HL-60 (cell line): ENCODE data around the gene AKR1E2.

Source experiments
- DNase-seq, 2 experiments: peaks; one replicate each; pipeline ENCODE4 v3.0.0-alpha.2; 2010 to 2020; ENCODE audit warnings: low read depth in 1 of 2, low spot score in 1 of 2
- H3K27ac ChIP-seq: fragments of 250-450 bp; sonication (Bioruptor Pico); replicated peaks from 2 replicates; pipeline ENCODE4 v1.5.1; 2020; ENCODE audit warnings: mild to moderate bottlenecking, moderate library complexity
- H3K27me3 ChIP-seq: fragments of 250-450 bp; sonication (Bioruptor Pico); 2 replicates; pipeline ENCODE4 v1.5.1; 2021; ENCODE audit warnings: mild to moderate bottlenecking, moderate library complexity; ENCODE audit not compliant: insufficient read depth, poor library complexity, severe bottlenecking
- H3K4me3 ChIP-seq: replicated peaks from 2 replicates; pipeline ENCODE4 v1.5.1; 2011; ENCODE audit warnings: mild to moderate bottlenecking, control low read depth, low read length; ENCODE audit not compliant: insufficient read depth
- GABPA ChIP-seq: IDR thresholded peaks from 2 replicates; pipeline ENCODE4 v1.6.1; 2012; ENCODE audit warnings: low read depth
- POLR2AphosphoS5 ChIP-seq: IDR thresholded peaks from 2 replicates; pipeline ENCODE4 v1.6.1; 2012; ENCODE audit warnings: low read depth
- SPI1 ChIP-seq: IDR thresholded peaks from 2 replicates; pipeline ENCODE4 v1.6.1; 2012; ENCODE audit warnings: low read depth, mild to moderate bottlenecking, borderline replicate concordance
- TF ChIP-seq, protein P1 (sequence below): IDR thresholded peaks from one replicate; pipeline ENCODE4 v1.5.1; 2011; ENCODE audit warnings: low read length, control low read depth, inconsistent platforms; ENCODE audit not compliant: insufficient read depth
- TF ChIP-seq, protein P2 (sequence below): IDR thresholded peaks from 2 replicates; pipeline ENCODE4 v1.6.1; 2012; ENCODE audit warnings: low read depth; ENCODE audit not compliant: insufficient replicate concordance

AKR1E2 gene

DNA sequence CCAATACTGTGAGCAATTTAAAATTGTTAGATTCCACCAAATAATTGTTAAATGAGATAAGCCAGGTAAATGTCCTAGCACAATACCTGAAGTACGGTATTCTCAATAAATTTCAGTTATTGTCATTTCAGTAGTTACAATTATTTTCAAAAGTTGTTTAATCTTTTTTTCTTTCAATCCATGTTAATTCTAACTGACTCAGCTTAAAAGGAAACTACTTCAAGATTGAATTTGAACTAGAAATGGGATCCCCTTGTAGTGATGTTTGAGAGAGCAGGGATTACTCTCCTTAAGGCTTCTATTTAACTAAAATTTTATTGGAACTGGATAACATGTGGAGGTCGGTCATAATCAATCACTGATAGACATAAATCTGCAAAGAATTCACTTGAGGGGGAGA, 6.9 kb upstream of the AKR1E2 start:
- Histone ChIP-seq H3K4me3 (no peak overlapping the region), H3K27ac (no peak overlapping the region), H3K27me3 (no peaks in the 10 kb centered on the region)
- TF ChIP-seq GABPA = no peak
- DNase-seq = no peak

GRCh38 chr10:4819707-4820106, 6.3 kb upstream of the AKR1E2 start:
- H3K27me3 ChIP-seq = no peaks in the 10 kb centered on the region
- no peak for DNase-seq
- TF ChIP-seq GABPA (no peak), POLR2AphosphoS5 (no peak), SPI1 (no peak)
- TF ChIP-seq, protein P1, sequence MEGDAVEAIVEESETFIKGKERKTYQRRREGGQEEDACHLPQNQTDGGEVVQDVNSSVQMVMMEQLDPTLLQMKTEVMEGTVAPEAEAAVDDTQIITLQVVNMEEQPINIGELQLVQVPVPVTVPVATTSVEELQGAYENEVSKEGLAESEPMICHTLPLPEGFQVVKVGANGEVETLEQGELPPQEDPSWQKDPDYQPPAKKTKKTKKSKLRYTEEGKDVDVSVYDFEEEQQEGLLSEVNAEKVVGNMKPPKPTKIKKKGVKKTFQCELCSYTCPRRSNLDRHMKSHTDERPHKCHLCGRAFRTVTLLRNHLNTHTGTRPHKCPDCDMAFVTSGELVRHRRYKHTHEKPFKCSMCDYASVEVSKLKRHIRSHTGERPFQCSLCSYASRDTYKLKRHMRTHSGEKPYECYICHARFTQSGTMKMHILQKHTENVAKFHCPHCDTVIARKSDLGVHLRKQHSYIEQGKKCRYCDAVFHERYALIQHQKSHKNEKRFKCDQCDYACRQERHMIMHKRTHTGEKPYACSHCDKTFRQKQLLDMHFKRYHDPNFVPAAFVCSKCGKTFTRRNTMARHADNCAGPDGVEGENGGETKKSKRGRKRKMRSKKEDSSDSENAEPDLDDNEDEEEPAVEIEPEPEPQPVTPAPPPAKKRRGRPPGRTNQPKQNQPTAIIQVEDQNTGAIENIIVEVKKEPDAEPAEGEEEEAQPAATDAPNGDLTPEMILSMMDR = no peak
- TF ChIP-seq, protein P2, sequence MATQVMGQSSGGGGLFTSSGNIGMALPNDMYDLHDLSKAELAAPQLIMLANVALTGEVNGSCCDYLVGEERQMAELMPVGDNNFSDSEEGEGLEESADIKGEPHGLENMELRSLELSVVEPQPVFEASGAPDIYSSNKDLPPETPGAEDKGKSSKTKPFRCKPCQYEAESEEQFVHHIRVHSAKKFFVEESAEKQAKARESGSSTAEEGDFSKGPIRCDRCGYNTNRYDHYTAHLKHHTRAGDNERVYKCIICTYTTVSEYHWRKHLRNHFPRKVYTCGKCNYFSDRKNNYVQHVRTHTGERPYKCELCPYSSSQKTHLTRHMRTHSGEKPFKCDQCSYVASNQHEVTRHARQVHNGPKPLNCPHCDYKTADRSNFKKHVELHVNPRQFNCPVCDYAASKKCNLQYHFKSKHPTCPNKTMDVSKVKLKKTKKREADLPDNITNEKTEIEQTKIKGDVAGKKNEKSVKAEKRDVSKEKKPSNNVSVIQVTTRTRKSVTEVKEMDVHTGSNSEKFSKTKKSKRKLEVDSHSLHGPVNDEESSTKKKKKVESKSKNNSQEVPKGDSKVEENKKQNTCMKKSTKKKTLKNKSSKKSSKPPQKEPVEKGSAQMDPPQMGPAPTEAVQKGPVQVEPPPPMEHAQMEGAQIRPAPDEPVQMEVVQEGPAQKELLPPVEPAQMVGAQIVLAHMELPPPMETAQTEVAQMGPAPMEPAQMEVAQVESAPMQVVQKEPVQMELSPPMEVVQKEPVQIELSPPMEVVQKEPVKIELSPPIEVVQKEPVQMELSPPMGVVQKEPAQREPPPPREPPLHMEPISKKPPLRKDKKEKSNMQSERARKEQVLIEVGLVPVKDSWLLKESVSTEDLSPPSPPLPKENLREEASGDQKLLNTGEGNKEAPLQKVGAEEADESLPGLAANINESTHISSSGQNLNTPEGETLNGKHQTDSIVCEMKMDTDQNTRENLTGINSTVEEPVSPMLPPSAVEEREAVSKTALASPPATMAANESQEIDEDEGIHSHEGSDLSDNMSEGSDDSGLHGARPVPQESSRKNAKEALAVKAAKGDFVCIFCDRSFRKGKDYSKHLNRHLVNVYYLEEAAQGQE = no peak
- H3K27ac ChIP-seq = no peak overlapping the region
- H3K4me3 ChIP-seq = no peak overlapping the region

GRCh38 chr10:4820804-4821401, 5.1 kb upstream of the AKR1E2 start:
- no peak for DNase-seq
- TF ChIP-seq POLR2AphosphoS5 (no peak), GABPA (no peak), SPI1 (no peak)
- TF ChIP-seq, protein P2 = no peak
- TF ChIP-seq, protein P1 = no peak
- H3K27ac ChIP-seq = no peak overlapping the region
- no peak overlapping the region for H3K4me3 ChIP-seq
- H3K27me3 ChIP-seq = no peaks in the 10 kb centered on the region

- no peak for DNase-seq
- TF ChIP-seq SPI1 = no peak
- no peak for TF ChIP-seq GABPA
- TF ChIP-seq POLR2AphosphoS5 = no peak
- TF ChIP-seq, protein P1 = no peak
- TF ChIP-seq, protein P2 = no peak
- H3K27ac ChIP-seq = no peak overlapping the region
- no peak overlapping the region for H3K4me3 ChIP-seq
- H3K27me3 ChIP-seq = no peaks in the 10 kb centered on the region
Measured at GRCh38 chr10:4822208-4822607, 3.8 kb upstream of the AKR1E2 start.
